Measurements from ENCODE around the gene TLE6. TPM values are rescaled to one million over a fixed set of nuclear protein-coding genes. Genes with fewer than 3 reads are reported as not detected.

The TLE6 gene
- total RNA-seq, 4 donors from 2014 or later, result 1.5 to 1.8 TPM; not detected in 2

DNA sequence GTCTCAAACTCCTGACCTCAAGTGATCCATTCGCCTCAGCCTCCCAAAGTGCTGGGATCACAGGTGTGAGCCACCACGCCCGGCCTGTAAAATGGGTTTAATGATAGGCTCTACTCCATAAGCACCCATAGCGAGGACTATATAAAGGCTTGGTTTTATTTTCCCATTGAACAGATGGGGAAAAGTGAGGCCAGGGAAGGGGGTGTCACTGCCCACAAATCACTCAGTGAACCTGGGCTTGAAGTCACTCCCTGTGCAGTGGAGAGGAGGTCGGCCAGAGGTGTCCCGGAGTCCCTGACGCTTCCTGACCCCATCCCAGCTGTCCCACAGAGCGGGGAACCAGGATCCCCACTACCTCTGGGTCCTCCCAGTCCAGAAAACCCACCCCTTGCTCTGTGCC lies 36.8 kb downstream of the TLE6 start:
- no peak for TF ChIP-seq POLR2A (IDR thresholded peaks at IDR 0.05)
- TF ChIP-seq, protein P1, sequence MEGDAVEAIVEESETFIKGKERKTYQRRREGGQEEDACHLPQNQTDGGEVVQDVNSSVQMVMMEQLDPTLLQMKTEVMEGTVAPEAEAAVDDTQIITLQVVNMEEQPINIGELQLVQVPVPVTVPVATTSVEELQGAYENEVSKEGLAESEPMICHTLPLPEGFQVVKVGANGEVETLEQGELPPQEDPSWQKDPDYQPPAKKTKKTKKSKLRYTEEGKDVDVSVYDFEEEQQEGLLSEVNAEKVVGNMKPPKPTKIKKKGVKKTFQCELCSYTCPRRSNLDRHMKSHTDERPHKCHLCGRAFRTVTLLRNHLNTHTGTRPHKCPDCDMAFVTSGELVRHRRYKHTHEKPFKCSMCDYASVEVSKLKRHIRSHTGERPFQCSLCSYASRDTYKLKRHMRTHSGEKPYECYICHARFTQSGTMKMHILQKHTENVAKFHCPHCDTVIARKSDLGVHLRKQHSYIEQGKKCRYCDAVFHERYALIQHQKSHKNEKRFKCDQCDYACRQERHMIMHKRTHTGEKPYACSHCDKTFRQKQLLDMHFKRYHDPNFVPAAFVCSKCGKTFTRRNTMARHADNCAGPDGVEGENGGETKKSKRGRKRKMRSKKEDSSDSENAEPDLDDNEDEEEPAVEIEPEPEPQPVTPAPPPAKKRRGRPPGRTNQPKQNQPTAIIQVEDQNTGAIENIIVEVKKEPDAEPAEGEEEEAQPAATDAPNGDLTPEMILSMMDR (IDR thresholded peaks at IDR 0.05), result no peak
- intact Hi-C loops (cut with DNase I; ENCODE audit: low total_unique reads), result no loop called here
- no peak for DNase-seq (ENCODE audit: low spot score in 2 of 2)
- 95 to 96% methylated on average over 8 of the region's 8 CpGs for WGBS, 2 donors
- no peak overlapping the region for H3K4me3 ChIP-seq (ENCODE audit: low read depth, poor library complexity, severe bottlenecking)

DNA sequence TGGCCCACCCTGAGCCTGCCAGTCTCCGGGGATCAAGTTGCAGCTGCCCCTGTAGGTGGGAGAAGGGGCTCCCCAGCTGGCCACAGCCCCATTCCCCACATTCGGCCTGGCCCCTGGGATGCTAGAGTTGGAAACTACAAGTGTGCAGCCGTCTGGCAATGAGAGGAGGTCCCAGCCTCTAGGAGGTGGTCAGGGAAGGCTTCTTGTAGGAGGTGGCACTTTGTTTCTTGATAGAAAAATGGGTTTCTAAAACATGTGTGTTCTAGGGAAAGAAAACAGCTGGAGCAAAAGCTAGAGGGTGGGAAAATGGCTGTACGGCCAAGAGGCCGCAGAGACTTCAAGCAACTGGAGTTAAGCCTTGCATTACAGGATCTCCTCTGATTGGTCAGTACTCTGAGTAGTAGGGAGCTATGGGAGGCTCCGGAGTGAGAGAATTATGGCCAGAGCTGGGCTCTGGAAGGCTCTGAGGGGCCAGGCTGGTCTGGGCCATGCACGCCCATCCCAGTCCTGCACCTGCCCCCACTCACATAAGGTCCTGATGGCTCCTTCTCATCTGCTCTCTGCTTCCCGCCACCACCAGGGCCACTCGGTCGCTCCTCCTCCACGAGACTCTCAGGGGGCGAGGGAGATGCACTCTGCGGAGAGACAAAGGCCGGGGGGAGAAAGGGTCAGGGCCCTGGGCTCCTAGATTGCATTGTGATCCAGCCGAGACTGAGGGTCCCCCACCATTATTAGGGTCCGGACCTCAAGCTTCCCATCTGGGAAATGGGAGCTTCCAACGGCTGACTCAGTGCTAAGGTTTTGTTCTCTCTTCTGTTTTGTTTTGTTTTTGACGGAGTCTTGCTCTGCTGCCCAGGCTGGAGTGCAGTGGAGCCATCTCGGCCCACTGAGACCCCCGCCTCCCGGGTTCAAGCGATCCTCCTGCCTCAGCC lies 38.0 kb downstream of the TLE6 start:
- DNase-seq (ENCODE audit: low spot score in 2 of 2), result no peak
- 92 to 93% methylated on average over 22 of the region's 22 CpGs for WGBS, 2 donors
- H3K4me3 ChIP-seq (ENCODE audit: low read depth, poor library complexity, severe bottlenecking), result no peak overlapping the region
- intact Hi-C loops (cut with DNase I; ENCODE audit: low total_unique reads), result no loop called here
- TF ChIP-seq, protein P1 (IDR thresholded peaks at IDR 0.05), result no peak
- no peak for TF ChIP-seq POLR2A (IDR thresholded peaks at IDR 0.05)

DNA sequence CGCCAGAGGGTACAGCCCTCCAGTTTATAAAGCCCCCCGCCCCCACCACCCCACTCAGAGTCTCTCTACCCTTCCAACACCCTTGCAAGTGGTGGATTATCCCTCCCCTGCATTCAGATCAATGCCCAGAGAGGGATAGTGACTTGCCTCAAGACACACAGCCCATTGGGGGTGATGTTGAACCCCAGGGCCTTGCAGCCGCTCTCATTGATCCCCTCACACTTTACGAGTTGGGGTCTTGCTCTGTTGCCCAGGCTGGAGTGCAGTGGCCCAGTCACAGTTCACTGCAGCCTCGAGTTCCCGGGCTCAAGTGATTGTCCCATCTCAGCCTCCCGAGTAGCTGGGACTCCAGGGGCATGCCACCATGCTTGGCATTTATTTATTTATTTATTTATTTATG lies 40.6 kb downstream of the TLE6 start:
- 98% methylated on average over 7 of the region's 7 CpGs for WGBS, 2 donors
- intact Hi-C loops (cut with DNase I; ENCODE audit: low total_unique reads), result no loop called here
- TF ChIP-seq POLR2A (IDR thresholded peaks at IDR 0.05), result no peak
- TF ChIP-seq, protein P1 (IDR thresholded peaks at IDR 0.05), result no peak
- H3K4me3 ChIP-seq (ENCODE audit: low read depth, poor library complexity, severe bottlenecking), result no peak overlapping the region
- no peak for DNase-seq (ENCODE audit: low spot score in 2 of 2)

DNA sequence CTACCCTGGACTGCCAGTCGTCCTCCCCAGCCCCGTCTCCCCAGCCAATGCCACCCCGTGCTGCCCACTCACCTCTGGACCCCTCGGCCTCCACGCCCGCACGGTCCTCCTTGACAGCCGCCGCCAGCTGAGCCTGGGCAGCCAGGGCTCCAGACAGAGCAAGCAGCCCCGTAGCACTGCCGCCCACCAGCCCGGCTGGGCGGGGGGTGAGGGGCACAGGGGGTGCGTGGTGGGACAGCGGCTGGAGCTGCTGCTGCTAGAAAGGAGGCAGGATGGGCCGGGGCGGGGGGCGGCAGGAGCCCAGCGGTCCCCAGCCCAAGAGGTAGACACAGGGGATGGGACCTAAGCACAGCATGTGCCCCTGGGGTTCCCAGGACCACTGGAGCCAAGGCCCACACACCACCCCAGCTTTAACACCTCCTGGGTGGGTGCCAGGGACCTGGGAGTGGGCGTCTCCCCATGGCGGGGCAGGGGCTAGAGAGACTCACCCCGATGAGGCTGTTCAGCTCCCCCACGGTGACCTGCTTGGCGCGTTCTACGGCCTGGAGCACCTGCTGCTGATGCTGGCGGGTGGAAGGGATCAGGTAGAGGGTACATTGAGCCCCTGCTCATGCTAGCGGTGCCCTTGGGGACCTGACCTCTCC lies 42.0 kb downstream of the TLE6 start:
- 93 to 95% methylated on average over 28 of the region's 28 CpGs for WGBS, 2 donors
- H3K4me3 ChIP-seq (ENCODE audit: low read depth, poor library complexity, severe bottlenecking), result no peak overlapping the region
- DNase-seq (ENCODE audit: low spot score in 2 of 2), result no peak
- intact Hi-C loops (cut with DNase I; ENCODE audit: low total_unique reads), result no loop called here
- TF ChIP-seq, protein P1 (IDR thresholded peaks at IDR 0.05), result no peak
- no peak for TF ChIP-seq POLR2A (IDR thresholded peaks at IDR 0.05)

DNA sequence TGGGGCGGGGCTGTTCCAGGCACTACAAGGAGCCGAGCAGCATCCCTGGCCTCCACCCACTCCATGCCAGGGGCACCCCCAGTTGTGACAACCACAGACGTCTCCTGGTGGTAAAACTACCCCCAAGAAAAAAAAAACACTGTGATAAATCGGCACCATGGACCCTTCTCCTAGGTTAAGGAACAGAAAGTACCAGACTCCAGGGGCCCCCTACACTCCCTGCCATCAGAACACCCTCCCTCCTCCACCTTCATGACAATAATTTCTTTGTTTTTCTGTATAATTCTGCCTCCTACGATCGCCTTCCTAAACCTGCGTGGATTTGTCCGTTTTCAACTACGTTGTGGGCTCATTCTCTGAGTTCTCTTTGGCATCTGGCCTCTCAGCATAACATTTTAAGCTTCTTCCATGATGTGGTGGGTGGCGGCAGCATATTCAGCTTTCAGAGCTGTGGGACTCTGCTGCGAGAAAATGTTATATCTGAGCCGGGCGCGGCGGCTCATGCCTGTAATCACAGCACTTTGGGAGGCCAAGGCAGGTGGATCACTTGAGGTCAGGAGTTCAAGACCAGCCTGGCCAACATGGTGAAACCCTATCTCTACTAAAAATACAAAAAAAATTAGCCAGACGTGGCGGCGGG lies 43.1 kb downstream of the TLE6 start:
- TF ChIP-seq POLR2A (IDR thresholded peaks at IDR 0.05), result no peak
- TF ChIP-seq, protein P1 (IDR thresholded peaks at IDR 0.05), result no peak
- DNase-seq (ENCODE audit: low spot score in 2 of 2), result no peak
- intact Hi-C loops (cut with DNase I; ENCODE audit: low total_unique reads), result no loop called here
- H3K4me3 ChIP-seq (ENCODE audit: low read depth, poor library complexity, severe bottlenecking), result no peak overlapping the region
- 74 to 79% methylated on average over 18 of the region's 18 CpGs for WGBS, 2 donors

Measured in lower leg skin (tissue), 4 donors.